Measurements from ENCODE around the gene GGNBP2. TPM values are rescaled to one million over a fixed set of nuclear protein-coding genes. Genes with fewer than 3 reads are reported as not detected.
A peak's percentile ranks its signal among the peaks of the same experiment; 100 is the strongest.

Gene GGNBP2
- 61.9 and 67.2 TPM in 2 replicates for total RNA-seq

- peaks cover 68% of the 10 kb centered on the region for H3K79me2 ChIP-seq (ENCODE audit: insufficient read depth, low read length)
- no peaks in the 10 kb centered on the region for H3K27me3 ChIP-seq (ENCODE audit: insufficient read depth, low read length)
- TF ChIP-seq CTCF (IDR thresholded peaks at IDR 0.05; ENCODE audit: extremely low read depth, low read depth, low read length), result no peak
- H3K36me3 ChIP-seq (ENCODE audit: insufficient read depth, low read length), result peaks cover 5% of the 10 kb centered on the region
- no peaks in the 10 kb centered on the region for H3K9me3 ChIP-seq (ENCODE audit: low read depth, low read length)
- peak within 1 kb of the TSS; percentile 97 for H3K27ac ChIP-seq (ENCODE audit: low read depth, low read length)
- H3K4me2 ChIP-seq (ENCODE audit: insufficient read depth, low read length), result peak within 1 kb of the TSS; percentile 97
- H4K20me1 ChIP-seq (ENCODE audit: insufficient read depth, low read length), result peaks cover 33% of the 10 kb centered on the region
- H2AFZ ChIP-seq (ENCODE audit: low read length), result peak within 1 kb of the TSS; percentile 98
- peak within 1 kb of the TSS; percentile 99 for H3K4me3 ChIP-seq (ENCODE audit: insufficient read depth, low read length)
- H3K4me1 ChIP-seq (ENCODE audit: insufficient read depth, low read length), result peaks cover 14% of the 10 kb centered on the region
- peak; percentile 97 for DNase-seq (ENCODE audit: insufficient read length, low spot score, missing footprints)
These were observed at the start of gene GGNBP2 for GRCh38 chr17:36544307-36545076. GGNBP2 (plus strand) TSS chr17:36544919; CDS start chr17:36545725, 806 bp downstream.

- H4K20me1 ChIP-seq (ENCODE audit: insufficient read depth, low read length), result peaks cover 5% of the 10 kb centered on the region
- H3K79me2 ChIP-seq (ENCODE audit: insufficient read depth, low read length), result peaks cover 18% of the 10 kb centered on the region
- no peaks in the 10 kb centered on the region for H3K27me3 ChIP-seq (ENCODE audit: insufficient read depth, low read length)
- H3K36me3 ChIP-seq (ENCODE audit: insufficient read depth, low read length), result peaks cover 70% of the 10 kb centered on the region
- H3K9me3 ChIP-seq (ENCODE audit: low read depth, low read length), result no peaks in the 10 kb centered on the region
- no peak overlapping the region for H3K27ac ChIP-seq (ENCODE audit: low read depth, low read length)
- DNase-seq (ENCODE audit: insufficient read length, low spot score, missing footprints), result no peak
- H2AFZ ChIP-seq (ENCODE audit: low read length), result no peak overlapping the region
- H3K4me2 ChIP-seq (ENCODE audit: insufficient read depth, low read length), result no peak overlapping the region
- H3K4me1 ChIP-seq (ENCODE audit: insufficient read depth, low read length), result peaks cover 6% of the 10 kb centered on the region
- no peak overlapping the region for H3K4me3 ChIP-seq (ENCODE audit: insufficient read depth, low read length)
- no peak for TF ChIP-seq CTCF (IDR thresholded peaks at IDR 0.05; ENCODE audit: extremely low read depth, low read depth, low read length)
These were observed 49.6 kb upstream of the GGNBP2 start for GRCh38 chr17:36495076-36495578.

- no peak for TF ChIP-seq CTCF (IDR thresholded peaks at IDR 0.05; ENCODE audit: extremely low read depth, low read depth, low read length)
- Histone ChIP-seq H3K4me3 (ENCODE audit: insufficient read depth, low read length) (no peak overlapping the region), H3K4me1 (ENCODE audit: insufficient read depth, low read length) (peaks cover 6% of the 10 kb centered on the region), H3K36me3 (ENCODE audit: insufficient read depth, low read length) (peaks cover 80% of the 10 kb centered on the region), H4K20me1 (ENCODE audit: insufficient read depth, low read length) (peaks cover 3% of the 10 kb centered on the region), H3K9me3 (ENCODE audit: low read depth, low read length) (no peaks in the 10 kb centered on the region), H3K27me3 (ENCODE audit: insufficient read depth, low read length) (no peaks in the 10 kb centered on the region), H2AFZ (ENCODE audit: low read length) (no peak overlapping the region), H3K27ac (ENCODE audit: low read depth, low read length) (no peak overlapping the region), H3K4me2 (ENCODE audit: insufficient read depth, low read length) (no peak overlapping the region), H3K79me2 (ENCODE audit: insufficient read depth, low read length) (peaks cover 11% of the 10 kb centered on the region)
- DNase-seq (ENCODE audit: insufficient read length, low spot score, missing footprints), result no peak
These were observed 48.5 kb upstream of the GGNBP2 start for GRCh38 chr17:36496018-36496789.

- Histone ChIP-seq H2AFZ (ENCODE audit: low read length) (no peak overlapping the region), H3K36me3 (ENCODE audit: insufficient read depth, low read length) (peaks cover 67% of the 10 kb centered on the region), H3K4me2 (ENCODE audit: insufficient read depth, low read length) (no peak overlapping the region), H3K9me3 (ENCODE audit: low read depth, low read length) (no peaks in the 10 kb centered on the region), H3K27me3 (ENCODE audit: insufficient read depth, low read length) (no peaks in the 10 kb centered on the region), H3K79me2 (ENCODE audit: insufficient read depth, low read length) (no peaks in the 10 kb centered on the region), H3K4me1 (ENCODE audit: insufficient read depth, low read length) (peaks cover 6% of the 10 kb centered on the region), H3K4me3 (ENCODE audit: insufficient read depth, low read length) (no peak overlapping the region), H3K27ac (ENCODE audit: low read depth, low read length) (no peak overlapping the region), H4K20me1 (ENCODE audit: insufficient read depth, low read length) (peaks cover 3% of the 10 kb centered on the region)
- TF ChIP-seq CTCF (IDR thresholded peaks at IDR 0.05; ENCODE audit: extremely low read depth, low read depth, low read length), result no peak
- DNase-seq (ENCODE audit: insufficient read length, low spot score, missing footprints), result no peak
These were observed 46.6 kb upstream of the GGNBP2 start for GRCh38 chr17:36498155-36498554.
